ENCODE data around the gene USP33.
A peak's percentile ranks its signal among the peaks of the same experiment; 100 is the strongest.
"Not testable (repeated sequence)": the region's sequence is repeated elsewhere in the genome, so short reads cannot be mapped to it uniquely, and the experiment has no call there.

Gene USP33

GRCh38 chr1:77759071-77760028, at the start of gene USP33:
USP33 (minus strand) TSS chr1:77759852; CDS start chr1:77741697, 18,155 bp downstream.
- peak; percentile 60 for DNase-seq (ENCODE audit: low read depth)

GRCh38 chr1:77803371-77803770, 43.7 kb upstream of the USP33 start:
- no peak for DNase-seq (ENCODE audit: low read depth)

- DNase-seq (ENCODE audit: low read depth), result no peak
These were observed 42.4 kb upstream of the USP33 start for GRCh38 chr1:77802026-77802425.

GRCh38 chr1:77797991-77798390, 38.3 kb upstream of the USP33 start:
- no peak for DNase-seq (ENCODE audit: low read depth)

DNA sequence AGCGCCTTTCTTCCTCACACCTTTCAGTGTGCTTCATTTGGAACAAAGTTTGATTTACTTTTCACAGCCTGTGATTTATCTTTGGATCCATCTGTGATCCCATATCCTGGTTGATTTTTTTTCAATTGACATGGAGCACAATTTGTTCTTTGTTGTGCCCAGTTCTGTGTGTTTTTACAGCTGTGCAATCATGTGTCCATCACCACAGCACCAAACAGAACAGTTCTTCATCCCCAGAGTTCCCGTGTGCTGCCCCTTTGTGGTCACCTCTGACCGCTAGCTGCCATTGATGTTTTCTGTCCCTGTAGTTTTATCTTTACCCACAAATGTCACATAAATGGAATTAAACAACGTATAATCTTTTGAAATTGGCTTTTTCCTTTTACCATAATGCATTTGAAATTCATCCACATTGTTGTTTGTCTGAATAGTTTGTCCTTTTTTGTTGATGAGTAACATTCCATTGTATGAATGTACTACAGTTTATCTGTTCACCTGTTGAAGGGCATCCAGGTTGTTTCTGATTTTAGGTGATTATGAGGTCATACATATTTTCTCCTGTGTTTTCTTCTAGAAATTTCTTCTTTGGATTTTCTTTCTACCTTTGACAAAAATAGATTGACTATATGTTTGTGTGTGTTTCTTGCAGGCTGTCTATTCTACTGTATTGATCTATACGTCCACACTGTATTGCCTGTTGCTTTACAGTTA, 37.2 kb upstream of the USP33 start:
- no peak for DNase-seq (ENCODE audit: low read depth)

DNA sequence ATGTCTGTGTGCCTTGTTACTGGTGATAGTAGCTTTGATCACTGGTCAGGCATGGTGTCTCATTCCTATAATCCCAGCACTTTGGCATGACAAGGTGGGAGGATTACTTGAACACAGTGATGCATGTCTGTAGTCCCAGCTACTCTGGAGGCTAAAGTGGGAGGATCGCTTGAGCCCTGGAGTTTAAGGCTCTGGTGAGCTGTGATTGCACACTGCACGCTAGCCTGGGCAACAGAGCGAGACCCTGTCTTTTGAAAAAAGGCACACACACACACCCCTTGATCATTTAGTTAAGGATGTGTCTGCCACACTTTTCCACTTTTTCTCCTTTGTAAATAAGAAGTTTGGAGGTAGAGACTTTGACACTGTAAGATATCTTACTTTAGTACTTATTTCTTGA, 34.9 kb upstream of the USP33 start:
- no peak for DNase-seq (ENCODE audit: low read depth)

- DNase-seq (ENCODE audit: low read depth), result not testable (repeated sequence)
These were observed 26.6 kb upstream of the USP33 start for GRCh38 chr1:77786093-77786741.

GRCh38 chr1:77783141-77783540, 23.5 kb upstream of the USP33 start:
- no peak for DNase-seq (ENCODE audit: low read depth)

DNA sequence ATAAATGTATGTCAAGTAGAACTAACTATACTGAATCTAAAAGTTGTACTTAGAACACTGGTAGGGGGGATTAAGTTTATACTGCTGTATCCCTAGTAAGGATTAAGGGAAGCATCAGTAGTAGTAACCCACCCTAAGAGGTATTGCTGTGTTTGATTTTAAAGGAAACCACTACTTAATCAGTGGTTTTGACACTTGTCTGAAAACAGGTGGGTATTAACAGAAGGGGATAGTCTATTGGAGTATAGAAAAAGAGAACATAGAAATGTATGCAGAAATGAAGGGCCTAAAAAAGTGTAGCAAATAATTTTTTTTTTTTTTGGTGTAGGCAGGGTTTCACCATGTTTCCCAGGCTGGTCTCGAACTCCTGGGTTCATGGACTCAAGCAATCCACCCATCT, 22.0 kb upstream of the USP33 start:
- DNase-seq (ENCODE audit: low read depth), result no peak

- DNase-seq (ENCODE audit: low read depth), result peak; percentile 60
These were observed 20.1 kb upstream of the USP33 start, which contains the start of gene MIGA1 for GRCh38 chr1:77779529-77780281. MIGA1 (plus strand) TSS chr1:77779649; CDS start chr1:77783253, 3,604 bp downstream.

DNA sequence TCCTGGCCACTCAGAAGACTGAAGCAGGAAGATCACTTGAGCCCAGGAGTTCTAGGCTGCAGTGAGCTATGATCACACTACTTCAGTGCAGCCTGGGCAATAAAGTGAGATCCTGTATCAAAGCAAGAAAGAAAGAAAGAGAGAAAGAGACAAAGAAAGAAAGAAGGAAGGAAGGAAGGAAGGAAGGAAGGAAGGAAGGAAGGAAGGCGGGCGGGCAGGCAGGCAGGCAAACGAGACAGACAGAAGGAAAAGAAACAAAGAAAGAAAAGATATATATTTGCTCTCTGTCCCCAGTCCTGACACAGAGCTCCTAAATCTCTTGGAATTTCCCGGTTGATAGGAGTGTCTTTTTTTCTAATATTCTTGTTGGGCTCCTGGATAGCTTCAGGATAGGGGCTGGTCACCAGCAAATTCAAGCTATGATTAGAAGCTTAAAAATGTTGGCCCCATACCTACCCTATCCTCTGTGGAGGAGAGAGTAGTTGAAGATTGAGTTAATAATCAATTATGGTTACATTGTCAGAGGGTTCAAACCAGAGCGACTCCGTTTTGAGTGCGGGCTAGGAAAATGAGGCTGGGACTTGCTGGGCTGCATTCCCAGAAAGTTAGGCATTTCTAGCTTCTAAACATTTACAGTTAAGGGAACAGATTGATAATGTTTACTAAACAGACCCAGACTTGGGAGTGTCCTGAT, 16.5 kb upstream of the USP33 start:
- DNase-seq (ENCODE audit: low read depth), result no peak

DNA sequence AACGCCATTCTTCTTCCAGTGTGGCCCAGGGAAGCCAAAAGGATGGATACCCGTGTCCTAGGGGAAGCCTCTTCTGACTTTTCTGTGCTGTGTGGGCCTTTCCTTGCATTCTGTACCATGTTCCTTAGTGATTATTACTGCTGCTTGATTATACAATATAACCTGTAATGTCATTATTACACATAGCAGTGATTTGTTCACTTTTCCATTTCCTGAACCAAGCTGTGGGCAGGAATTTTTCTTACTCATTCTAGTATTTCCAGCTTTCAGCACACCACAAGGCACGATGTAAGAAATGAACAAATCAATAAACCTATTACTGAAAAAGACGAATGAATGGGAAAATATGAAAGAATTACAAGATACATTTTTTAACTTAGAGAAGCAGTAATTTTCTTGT, 8.4 kb upstream of the USP33 start:
- DNase-seq (ENCODE audit: low read depth), result no peak

DNA sequence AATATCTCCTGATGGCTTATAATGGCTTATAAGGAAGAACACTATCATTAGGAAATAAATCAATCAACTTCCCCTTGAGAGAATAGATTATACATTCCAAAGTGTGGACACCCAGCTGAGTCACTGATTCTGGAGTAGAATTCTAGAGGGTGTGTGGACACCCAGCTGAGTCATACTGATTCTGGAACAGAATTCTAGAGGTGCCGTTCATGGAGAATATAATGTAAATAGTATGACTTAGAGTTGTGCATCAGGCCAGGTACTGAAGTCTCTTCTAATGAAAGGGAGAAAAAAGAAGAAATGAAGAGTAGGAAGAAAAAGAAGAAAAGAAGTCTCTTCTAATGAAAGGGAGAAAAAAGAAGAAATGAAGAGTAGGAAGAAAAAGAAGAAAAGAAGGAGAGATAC, 2.4 kb upstream of the USP33 start:
- no peak for DNase-seq (ENCODE audit: low read depth)

DNA sequence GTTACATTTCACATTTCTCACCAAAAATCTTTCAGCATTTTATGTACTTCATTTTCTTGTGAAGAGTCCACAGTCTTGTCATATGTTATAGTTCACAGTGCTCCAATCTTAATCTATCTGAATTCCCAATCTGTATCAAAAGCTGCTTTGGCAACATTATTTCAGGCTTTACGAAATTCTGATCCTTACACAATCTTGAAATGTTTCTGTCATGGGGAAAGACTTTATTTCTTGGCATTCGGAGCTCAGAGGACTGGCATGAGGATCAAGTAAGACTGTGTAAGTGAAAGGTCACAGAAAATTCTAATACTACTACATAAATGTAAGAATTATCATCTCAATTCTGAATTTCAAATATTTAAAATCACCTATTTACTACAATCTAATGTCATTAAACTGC, 2.0 kb downstream of the USP33 start:
- no peak for DNase-seq (ENCODE audit: low read depth)

DNA sequence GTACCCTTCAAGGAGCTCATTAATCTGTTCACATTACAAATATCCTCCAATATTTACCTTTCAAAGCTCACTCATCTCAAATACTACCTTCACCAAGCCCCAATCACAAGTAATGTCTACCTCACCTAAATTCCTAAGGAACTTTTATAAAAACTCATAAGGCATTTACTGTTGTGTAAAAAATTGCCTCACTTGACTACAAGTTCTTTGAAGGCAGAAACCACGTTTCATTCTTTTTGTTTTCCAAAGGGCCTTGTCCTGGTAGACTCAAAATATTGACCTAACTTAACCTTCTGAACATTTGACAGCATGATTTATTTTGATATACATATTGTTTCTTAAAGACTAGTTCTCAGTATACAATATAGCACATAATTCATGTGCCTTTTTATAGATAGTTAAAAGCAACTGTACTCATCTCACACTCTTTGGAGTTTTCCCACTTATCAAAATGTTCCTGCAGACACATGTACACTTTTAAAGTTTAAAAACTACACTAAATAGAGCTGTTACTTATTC, 2.5 kb downstream of the USP33 start:
- DNase-seq (ENCODE audit: low read depth), result no peak

- DNase-seq (ENCODE audit: low read depth), result no peak
These were observed 3.4 kb downstream of the USP33 start for GRCh38 chr1:77756052-77756754.

GRCh38 chr1:77749489-77749888, 10.2 kb downstream of the USP33 start:
- DNase-seq (ENCODE audit: low read depth), result not testable (repeated sequence)

DNA sequence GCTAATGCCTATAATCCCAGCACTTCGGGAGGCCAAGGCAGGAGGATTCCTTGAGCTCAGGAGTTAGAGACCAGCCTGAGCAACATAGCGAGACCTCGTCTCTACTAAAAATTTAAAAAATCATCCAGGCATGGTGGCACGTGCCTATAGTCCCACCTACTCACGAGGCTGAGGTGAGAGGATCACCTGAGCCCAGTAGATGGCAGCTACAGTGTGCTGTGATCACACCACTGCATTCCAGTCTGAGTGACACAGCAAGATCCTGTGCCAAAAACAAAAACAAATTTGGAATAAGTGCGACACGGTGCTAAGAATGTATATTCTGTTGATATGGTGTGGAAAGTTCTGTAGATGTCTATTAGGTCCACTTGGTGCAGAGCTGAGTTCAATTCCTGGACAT, 15.1 kb downstream of the USP33 start:
- DNase-seq (ENCODE audit: low read depth), result no peak

- DNase-seq (ENCODE audit: low read depth), result no peak
These were observed 17.6 kb downstream of the USP33 start for GRCh38 chr1:77742011-77742555.

- DNase-seq (ENCODE audit: low read depth), result no peak
These were observed 18.3 kb downstream of the USP33 start for GRCh38 chr1:77741316-77741715.

All from CMK (cell line).